Fibroblast of pulmonary artery (primary cell): ENCODE data around the gene DENND5B.

ENCODE experiments used
- DNase-seq: peaks from one replicate; pipeline ENCODE4 v3.0.0-alpha.2; 2010; ENCODE audit warnings: low read depth
- H3K4me3 ChIP-seq: replicated peaks from 2 replicates; pipeline ENCODE4 v1.5.1; 2011; ENCODE audit warnings: low read depth, mild to moderate bottlenecking, control low read depth, low read length, moderate library complexity
- CTCF ChIP-seq: IDR thresholded peaks from 2 replicates; pipeline ENCODE4 v1.5.1; 2011; ENCODE audit warnings: mild to moderate bottlenecking, control low read depth, low read length, inconsistent platforms; ENCODE audit errors: missing control alignments

Gene DENND5B

GRCh38 chr12:31370531-31371255 lies 220.2 kb downstream of the DENND5B start:
- TF ChIP-seq CTCF = no peak
- DNase-seq = peak; percentile 31
- H3K4me3 ChIP-seq = peak overlapping the region; percentile 24

GRCh38 chr12:31369712-31370521 lies 221.0 kb downstream of the DENND5B start:
- TF ChIP-seq CTCF = no peak
- peak; percentile 75 for DNase-seq
- H3K4me3 ChIP-seq = peak overlapping the region; percentile 24

- no peak for TF ChIP-seq CTCF
- no peak overlapping the region for H3K4me3 ChIP-seq
- no peak for DNase-seq
These were observed 222.1 kb downstream of the DENND5B start for GRCh38 chr12:31368666-31369361.

- no peak for TF ChIP-seq CTCF
- no peak overlapping the region for H3K4me3 ChIP-seq
- DNase-seq = no peak
These were observed 224.8 kb downstream of the DENND5B start for GRCh38 chr12:31366104-31366621.

GRCh38 chr12:31363831-31364230 lies 227.1 kb downstream of the DENND5B start:
- no peak overlapping the region for H3K4me3 ChIP-seq
- DNase-seq = no peak
- TF ChIP-seq CTCF = no peak

- no peak for TF ChIP-seq CTCF
- H3K4me3 ChIP-seq = no peak overlapping the region
- DNase-seq = no peak
These were observed 227.5 kb downstream of the DENND5B start for GRCh38 chr12:31363416-31363809.
